WTC11 (cell line): ENCODE measurements around the gene TTC1. TPM values are rescaled to one million over a fixed set of nuclear protein-coding genes. Genes with fewer than 3 reads are reported as not detected.

ENCODE experiments used
- ATAC-seq: fragments of 200-7000 bp; cut with Tn5 transposase; 2 replicates; pipeline ENCODE4 v1.10.0; 2021; ENCODE audit warnings: mild to moderate bottlenecking, moderate library complexity
- CTCF ChIA-PET: fragments of 300-600 bp; sonication (Branson Sonifier 250); formaldehyde crosslinking; loops from one replicate; lab custom pipeline; 2021; ENCODE audit warnings: antibody characterized with exemption; lab: Charles Lee
- POLR2A ChIA-PET: fragments of 350-600 bp; sonication (Branson Sonifier 250); formaldehyde crosslinking; loops from one replicate; lab custom pipeline; 2021; ENCODE audit warnings: antibody characterized with exemption; lab: Charles Lee
- DNase-seq: peaks from one replicate; pipeline ENCODE4 v3.0.0; 2021; ENCODE audit warnings: low spot score
- H3K27ac Mint-ChIP-seq: 2 replicates; pipeline ENCODE4 v1.8.0; 2021; ENCODE audit warnings: mixed read lengths
- H3K27me3 Mint-ChIP-seq: 2 replicates; pipeline ENCODE4 v1.8.0; 2021; ENCODE audit warnings: low read depth, mild to moderate bottlenecking, moderate library complexity, mixed read lengths
- H3K36me3 Mint-ChIP-seq: 2 replicates; pipeline ENCODE4 v1.8.0; 2021; ENCODE audit warnings: mixed read lengths
- H3K4me1 Mint-ChIP-seq: 2 replicates; pipeline ENCODE4 v1.8.0; 2022; ENCODE audit warnings: mixed read lengths
- H3K4me3 Mint-ChIP-seq: 2 replicates; pipeline ENCODE4 v1.8.0; 2021; ENCODE audit warnings: mild to moderate bottlenecking, moderate library complexity, mixed read lengths
- H3K9me3 Mint-ChIP-seq: 2 replicates; pipeline ENCODE4 v1.8.0; 2021; ENCODE audit warnings: mixed read lengths
- CREB1 ChIP-seq: sonication (generic); formaldehyde crosslinking; IDR thresholded peaks from 2 replicates; pipeline ENCODE4 v1.8.0; 2023; ENCODE audit warnings: mild to moderate bottlenecking, missing genetic modification reagents
- ELF4 ChIP-seq: sonication (generic); formaldehyde crosslinking; IDR thresholded peaks from 2 replicates; pipeline ENCODE4 v1.8.1; 2022; ENCODE audit warnings: low read depth, mild to moderate bottlenecking, moderate library complexity, missing genetic modification reagents
- FOXJ3 ChIP-seq: sonication (generic); formaldehyde crosslinking; IDR thresholded peaks from 2 replicates; pipeline ENCODE4 v1.9.0; 2021; ENCODE audit warnings: missing genetic modification reagents, mild to moderate bottlenecking, borderline replicate concordance
- FOXP1 ChIP-seq: sonication (generic); formaldehyde crosslinking; IDR thresholded peaks from 2 replicates; pipeline ENCODE4 v1.8.0; 2022; ENCODE audit warnings: missing genetic modification reagents, mild to moderate bottlenecking, moderate library complexity, borderline replicate concordance
- GTF2I ChIP-seq: fragments of 250-450 bp; sonication (Bioruptor Pico); conservative IDR thresholded peaks from 2 replicates; pipeline ENCODE4 v1.4.0; 2021; ENCODE audit warnings: mild to moderate bottlenecking
- MXD4 ChIP-seq: fragments of 250-450 bp; sonication (Bioruptor Pico); IDR thresholded peaks from 2 replicates; pipeline ENCODE4 v1.8.0; 2021; ENCODE audit warnings: mild to moderate bottlenecking, moderate library complexity, borderline replicate concordance
- MYBL2 ChIP-seq: sonication (generic); formaldehyde crosslinking; IDR thresholded peaks from 2 replicates; pipeline ENCODE4 v1.8.1; 2023; ENCODE audit warnings: mild to moderate bottlenecking, moderate library complexity, missing genetic modification reagents
- NR2C2 ChIP-seq: sonication (generic); formaldehyde crosslinking; IDR thresholded peaks from 2 replicates; pipeline ENCODE4 v1.8.0; 2022; ENCODE audit warnings: mild to moderate bottlenecking, missing genetic modification reagents
- OVOL2 ChIP-seq: fragments of 250-450 bp; sonication (Bioruptor Pico); IDR thresholded peaks from 2 replicates; pipeline ENCODE4 v1.9.0; 2021; ENCODE audit warnings: mild to moderate bottlenecking, borderline replicate concordance
- PRRX2 ChIP-seq: fragments of 250-450 bp; sonication (Bioruptor Pico); IDR thresholded peaks from 2 replicates; pipeline ENCODE4 v1.8.0; 2021; ENCODE audit warnings: mild to moderate bottlenecking
- RORB ChIP-seq: fragments of 250-450 bp; sonication (Bioruptor Pico); IDR thresholded peaks from 2 replicates; pipeline ENCODE4 v1.9.0; 2021; ENCODE audit warnings: mild to moderate bottlenecking
- SMAD4 ChIP-seq: sonication (generic); formaldehyde crosslinking; IDR thresholded peaks from 2 replicates; pipeline ENCODE4 v1.8.0; 2022; ENCODE audit warnings: mild to moderate bottlenecking, missing genetic modification reagents
- SP1 ChIP-seq: sonication (generic); formaldehyde crosslinking; conservative IDR thresholded peaks from 2 replicates; pipeline ENCODE4 v1.8.1; 2022; ENCODE audit warnings: missing genetic modification reagents
- TEAD4 ChIP-seq: sonication (generic); formaldehyde crosslinking; IDR thresholded peaks from 2 replicates; pipeline ENCODE4 v1.8.0; 2022; ENCODE audit warnings: mild to moderate bottlenecking, missing genetic modification reagents
- TP53 ChIP-seq: sonication (generic); formaldehyde crosslinking; IDR thresholded peaks from 2 replicates; pipeline ENCODE4 v1.8.1; 2023; ENCODE audit warnings: mild to moderate bottlenecking, missing genetic modification reagents
- ZBTB21 ChIP-seq: sonication (generic); formaldehyde crosslinking; IDR thresholded peaks from 2 replicates; pipeline ENCODE4 v1.8.1; 2023; ENCODE audit warnings: mild to moderate bottlenecking, missing genetic modification reagents, borderline replicate concordance
- ZNF138 ChIP-seq: sonication (generic); formaldehyde crosslinking; conservative IDR thresholded peaks from 2 replicates; pipeline ENCODE4 v1.8.1; 2022; ENCODE audit warnings: mild to moderate bottlenecking, moderate library complexity, missing genetic modification reagents
- ZNF232 ChIP-seq: sonication (generic); formaldehyde crosslinking; IDR thresholded peaks from 2 replicates; pipeline ENCODE4 v1.8.0; 2022; ENCODE audit warnings: mild to moderate bottlenecking, missing genetic modification reagents
- ZNF317 ChIP-seq: sonication (generic); formaldehyde crosslinking; IDR thresholded peaks from 2 replicates; pipeline ENCODE4 v1.8.1; 2023; ENCODE audit warnings: low read depth, mild to moderate bottlenecking, moderate library complexity, missing genetic modification reagents, borderline replicate concordance
- ZNF396 ChIP-seq: fragments of 250-450 bp; sonication (Bioruptor Pico); IDR thresholded peaks from 2 replicates; pipeline ENCODE4 v1.8.0; 2021; ENCODE audit warnings: mild to moderate bottlenecking, moderate library complexity, borderline replicate concordance
- ZNF423 ChIP-seq: fragments of 250-450 bp; sonication (Bioruptor Pico); IDR thresholded peaks from 2 replicates; pipeline ENCODE4 v2.1.2; 2022; ENCODE audit warnings: mild to moderate bottlenecking, moderate library complexity
- total RNA-seq: library from RNA; stranded (reverse); gene quantifications from 3 replicates; pipeline ENCODE4 v1.2.3, GENCODE V29; 2021
- TF ChIP-seq, protein P1 (sequence below): fragments of 200-600 bp; IDR thresholded peaks from 2 replicates; pipeline ENCODE4 v1.8.0; 2022; ENCODE audit warnings: antibody characterized with exemption
- TF ChIP-seq, protein P2 (sequence below): sonication (generic); formaldehyde crosslinking; IDR thresholded peaks from 2 replicates; pipeline ENCODE4 v1.8.0; 2022; ENCODE audit warnings: mild to moderate bottlenecking, missing genetic modification reagents
- TF ChIP-seq, protein P3 (sequence below): fragments of 250-450 bp; sonication (Bioruptor Pico); IDR thresholded peaks from 2 replicates; pipeline ENCODE4 v2.1.2; 2022; ENCODE audit warnings: mild to moderate bottlenecking, moderate library complexity
- TF ChIP-seq, protein P4 (sequence below): sonication (generic); formaldehyde crosslinking; IDR thresholded peaks from 2 replicates; pipeline ENCODE4 v1.8.1; 2023; ENCODE audit warnings: mild to moderate bottlenecking, moderate library complexity, missing genetic modification reagents
- TF ChIP-seq, protein P5 (sequence below): sonication (generic); formaldehyde crosslinking; conservative IDR thresholded peaks from 2 replicates; pipeline ENCODE4 v1.8.1; 2022; ENCODE audit warnings: mild to moderate bottlenecking, missing genetic modification reagents
- TF ChIP-seq, protein P6 (sequence below): sonication (generic); formaldehyde crosslinking; IDR thresholded peaks from 2 replicates; pipeline ENCODE4 v1.8.1; 2023; ENCODE audit warnings: mild to moderate bottlenecking, missing genetic modification reagents
- TF ChIP-seq, protein P7 (sequence below): sonication (generic); formaldehyde crosslinking; IDR thresholded peaks from 2 replicates; pipeline ENCODE4 v1.8.1; 2022; ENCODE audit warnings: missing genetic modification reagents, borderline replicate concordance

The TTC1 gene
- total RNA-seq, 1 experiment from 2014 or later: 47.4 TPM

DNA sequence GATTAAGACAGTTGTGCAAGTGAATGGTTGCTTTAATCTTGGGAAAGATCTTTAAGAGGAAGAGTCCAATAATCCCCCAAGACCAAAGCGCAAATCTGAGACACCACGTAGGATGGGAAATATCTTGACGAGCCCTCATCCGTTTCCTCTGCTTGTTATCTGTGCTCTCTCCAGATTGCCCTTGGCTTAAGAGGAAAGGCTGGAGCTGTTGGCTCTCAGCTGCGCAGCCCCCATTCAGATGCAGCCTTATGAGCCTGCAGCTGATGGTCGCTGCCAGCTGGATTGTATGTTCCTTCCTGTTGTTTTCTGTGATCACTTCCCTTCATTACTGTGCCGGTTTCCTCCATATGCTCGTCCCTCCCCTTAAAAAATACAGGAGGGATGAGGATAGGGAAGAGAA is 62.6 kb downstream of the TTC1 start:
- H3K27me3 Mint-ChIP-seq: no peaks in the 10 kb centered on the region
- no peak for TF ChIP-seq NR2C2 (CRISPR knock-in tag)
- TF ChIP-seq, protein P1, sequence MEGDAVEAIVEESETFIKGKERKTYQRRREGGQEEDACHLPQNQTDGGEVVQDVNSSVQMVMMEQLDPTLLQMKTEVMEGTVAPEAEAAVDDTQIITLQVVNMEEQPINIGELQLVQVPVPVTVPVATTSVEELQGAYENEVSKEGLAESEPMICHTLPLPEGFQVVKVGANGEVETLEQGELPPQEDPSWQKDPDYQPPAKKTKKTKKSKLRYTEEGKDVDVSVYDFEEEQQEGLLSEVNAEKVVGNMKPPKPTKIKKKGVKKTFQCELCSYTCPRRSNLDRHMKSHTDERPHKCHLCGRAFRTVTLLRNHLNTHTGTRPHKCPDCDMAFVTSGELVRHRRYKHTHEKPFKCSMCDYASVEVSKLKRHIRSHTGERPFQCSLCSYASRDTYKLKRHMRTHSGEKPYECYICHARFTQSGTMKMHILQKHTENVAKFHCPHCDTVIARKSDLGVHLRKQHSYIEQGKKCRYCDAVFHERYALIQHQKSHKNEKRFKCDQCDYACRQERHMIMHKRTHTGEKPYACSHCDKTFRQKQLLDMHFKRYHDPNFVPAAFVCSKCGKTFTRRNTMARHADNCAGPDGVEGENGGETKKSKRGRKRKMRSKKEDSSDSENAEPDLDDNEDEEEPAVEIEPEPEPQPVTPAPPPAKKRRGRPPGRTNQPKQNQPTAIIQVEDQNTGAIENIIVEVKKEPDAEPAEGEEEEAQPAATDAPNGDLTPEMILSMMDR: no peak
- TF ChIP-seq, protein P2, sequence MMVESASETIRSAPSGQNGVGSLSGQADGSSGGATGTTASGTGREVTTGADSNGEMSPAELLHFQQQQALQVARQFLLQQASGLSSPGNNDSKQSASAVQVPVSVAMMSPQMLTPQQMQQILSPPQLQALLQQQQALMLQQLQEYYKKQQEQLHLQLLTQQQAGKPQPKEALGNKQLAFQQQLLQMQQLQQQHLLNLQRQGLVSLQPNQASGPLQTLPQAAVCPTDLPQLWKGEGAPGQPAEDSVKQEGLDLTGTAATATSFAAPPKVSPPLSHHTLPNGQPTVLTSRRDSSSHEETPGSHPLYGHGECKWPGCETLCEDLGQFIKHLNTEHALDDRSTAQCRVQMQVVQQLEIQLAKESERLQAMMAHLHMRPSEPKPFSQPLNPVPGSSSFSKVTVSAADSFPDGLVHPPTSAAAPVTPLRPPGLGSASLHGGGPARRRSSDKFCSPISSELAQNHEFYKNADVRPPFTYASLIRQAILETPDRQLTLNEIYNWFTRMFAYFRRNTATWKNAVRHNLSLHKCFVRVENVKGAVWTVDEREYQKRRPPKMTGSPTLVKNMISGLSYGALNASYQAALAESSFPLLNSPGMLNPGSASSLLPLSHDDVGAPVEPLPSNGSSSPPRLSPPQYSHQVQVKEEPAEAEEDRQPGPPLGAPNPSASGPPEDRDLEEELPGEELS (CRISPR knock-in tag): no peak
- TF ChIP-seq, protein P3, sequence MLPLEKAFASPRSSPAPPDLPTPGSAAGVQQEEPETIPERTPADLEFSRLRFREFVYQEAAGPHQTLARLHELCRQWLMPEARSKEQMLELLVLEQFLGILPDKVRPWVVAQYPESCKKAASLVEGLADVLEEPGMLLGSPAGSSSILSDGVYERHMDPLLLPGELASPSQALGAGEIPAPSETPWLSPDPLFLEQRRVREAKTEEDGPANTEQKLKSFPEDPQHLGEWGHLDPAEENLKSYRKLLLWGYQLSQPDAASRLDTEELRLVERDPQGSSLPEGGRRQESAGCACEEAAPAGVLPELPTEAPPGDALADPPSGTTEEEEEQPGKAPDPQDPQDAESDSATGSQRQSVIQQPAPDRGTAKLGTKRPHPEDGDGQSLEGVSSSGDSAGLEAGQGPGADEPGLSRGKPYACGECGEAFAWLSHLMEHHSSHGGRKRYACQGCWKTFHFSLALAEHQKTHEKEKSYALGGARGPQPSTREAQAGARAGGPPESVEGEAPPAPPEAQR (CRISPR knock-in tag): no peak
- TF ChIP-seq, protein P4, sequence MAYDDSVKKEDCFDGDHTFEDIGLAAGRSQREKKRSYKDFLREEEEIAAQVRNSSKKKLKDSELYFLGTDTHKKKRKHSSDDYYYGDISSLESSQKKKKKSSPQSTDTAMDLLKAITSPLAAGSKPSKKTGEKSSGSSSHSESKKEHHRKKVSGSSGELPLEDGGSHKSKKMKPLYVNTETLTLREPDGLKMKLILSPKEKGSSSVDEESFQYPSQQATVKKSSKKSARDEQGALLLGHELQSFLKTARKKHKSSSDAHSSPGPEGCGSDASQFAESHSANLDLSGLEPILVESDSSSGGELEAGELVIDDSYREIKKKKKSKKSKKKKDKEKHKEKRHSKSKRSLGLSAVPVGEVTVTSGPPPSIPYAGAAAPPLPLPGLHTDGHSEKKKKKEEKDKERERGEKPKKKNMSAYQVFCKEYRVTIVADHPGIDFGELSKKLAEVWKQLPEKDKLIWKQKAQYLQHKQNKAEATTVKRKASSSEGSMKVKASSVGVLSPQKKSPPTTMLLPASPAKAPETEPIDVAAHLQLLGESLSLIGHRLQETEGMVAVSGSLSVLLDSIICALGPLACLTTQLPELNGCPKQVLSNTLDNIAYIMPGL: no peak
- TF ChIP-seq CREB1 (CRISPR knock-in tag): no peak
- TF ChIP-seq GTF2I: no peak
- TF ChIP-seq, protein P5, sequence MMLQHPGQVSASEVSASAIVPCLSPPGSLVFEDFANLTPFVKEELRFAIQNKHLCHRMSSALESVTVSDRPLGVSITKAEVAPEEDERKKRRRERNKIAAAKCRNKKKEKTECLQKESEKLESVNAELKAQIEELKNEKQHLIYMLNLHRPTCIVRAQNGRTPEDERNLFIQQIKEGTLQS (CRISPR knock-in tag): no peak
- TF ChIP-seq ELF4 (CRISPR knock-in tag): no peak
- TF ChIP-seq MYBL2 (CRISPR knock-in tag): no peak
- no peak for TF ChIP-seq PRRX2
- TF ChIP-seq ZNF232: no peak
- TF ChIP-seq ZNF317: no peak
- TF ChIP-seq FOXJ3: no peak
- TF ChIP-seq ZNF423 (CRISPR knock-in tag): no peak
- peaks cover 3% of the 10 kb centered on the region; the same call in 1 of the 2 replicates for H3K36me3 Mint-ChIP-seq
- peak overlapping the region; percentile 85 for H3K27ac Mint-ChIP-seq
- DNase-seq (no peak), ATAC-seq (no peak)
- ChIA-PET POLR2A (interaction anchor here (1.3 kb wide), 1 partner anchor 9 kb away, joined by 3 read pairs; no protein-coding TSS in a partner anchor), CTCF (interaction anchor here (0.9 to 3.0 kb wide), 3 partner anchors 9 to 126 kb away, joined by 3 to 22 read pairs (median 11); no protein-coding TSS in a partner anchor)
- H3K9me3 Mint-ChIP-seq: no peaks in the 10 kb centered on the region
- H3K4me3 Mint-ChIP-seq: no peak overlapping the region
- peaks cover 14% of the 10 kb centered on the region for H3K4me1 Mint-ChIP-seq

DNA sequence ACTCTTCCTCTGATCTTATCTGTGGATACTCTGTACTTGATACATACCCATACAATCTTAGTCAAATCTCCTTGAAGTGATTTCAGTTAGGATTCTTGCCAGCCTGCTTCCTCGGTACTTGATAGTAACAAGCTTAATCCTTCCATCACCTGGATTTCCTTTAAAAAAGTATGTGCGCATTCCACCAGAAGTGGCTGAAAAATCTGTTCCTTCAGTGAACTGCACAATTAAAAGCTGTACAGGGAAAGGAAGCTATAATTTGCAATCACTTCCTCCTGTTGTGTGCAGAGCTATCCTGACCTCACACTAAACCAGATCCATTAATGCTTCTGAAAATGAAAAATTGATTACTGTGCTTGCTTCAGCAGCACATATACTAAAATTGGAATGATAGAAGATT is 63.0 kb downstream of the TTC1 start:
- peaks cover 4% of the 10 kb centered on the region; the same call in 1 of the 2 replicates for H3K36me3 Mint-ChIP-seq
- peaks cover 14% of the 10 kb centered on the region for H3K4me1 Mint-ChIP-seq
- ATAC-seq (no peak), DNase-seq (no peak)
- H3K9me3 Mint-ChIP-seq: no peaks in the 10 kb centered on the region
- no peak overlapping the region for H3K4me3 Mint-ChIP-seq
- no peaks in the 10 kb centered on the region for H3K27me3 Mint-ChIP-seq
- ChIA-PET POLR2A (interaction anchor here (1.3 kb wide), 1 partner anchor 9 kb away, joined by 3 read pairs; no protein-coding TSS in a partner anchor), CTCF (interaction anchor here (0.5 to 3.0 kb wide), 6 partner anchors 9 to 317 kb away, joined by 3 to 22 read pairs (median 4); no protein-coding TSS in a partner anchor)
- peak overlapping the region; percentile 85 for H3K27ac Mint-ChIP-seq
- TF ChIP-seq, protein P6, sequence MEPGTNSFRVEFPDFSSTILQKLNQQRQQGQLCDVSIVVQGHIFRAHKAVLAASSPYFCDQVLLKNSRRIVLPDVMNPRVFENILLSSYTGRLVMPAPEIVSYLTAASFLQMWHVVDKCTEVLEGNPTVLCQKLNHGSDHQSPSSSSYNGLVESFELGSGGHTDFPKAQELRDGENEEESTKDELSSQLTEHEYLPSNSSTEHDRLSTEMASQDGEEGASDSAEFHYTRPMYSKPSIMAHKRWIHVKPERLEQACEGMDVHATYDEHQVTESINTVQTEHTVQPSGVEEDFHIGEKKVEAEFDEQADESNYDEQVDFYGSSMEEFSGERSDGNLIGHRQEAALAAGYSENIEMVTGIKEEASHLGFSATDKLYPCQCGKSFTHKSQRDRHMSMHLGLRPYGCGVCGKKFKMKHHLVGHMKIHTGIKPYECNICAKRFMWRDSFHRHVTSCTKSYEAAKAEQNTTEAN (CRISPR knock-in tag): no peak
- no peak for TF ChIP-seq FOXP1 (CRISPR knock-in tag)
- TF ChIP-seq ZNF138 (CRISPR knock-in tag): no peak
- TF ChIP-seq RORB (CRISPR knock-in tag): no peak
- no peak for TF ChIP-seq ZNF396 (CRISPR knock-in tag)
- TF ChIP-seq, protein P7, sequence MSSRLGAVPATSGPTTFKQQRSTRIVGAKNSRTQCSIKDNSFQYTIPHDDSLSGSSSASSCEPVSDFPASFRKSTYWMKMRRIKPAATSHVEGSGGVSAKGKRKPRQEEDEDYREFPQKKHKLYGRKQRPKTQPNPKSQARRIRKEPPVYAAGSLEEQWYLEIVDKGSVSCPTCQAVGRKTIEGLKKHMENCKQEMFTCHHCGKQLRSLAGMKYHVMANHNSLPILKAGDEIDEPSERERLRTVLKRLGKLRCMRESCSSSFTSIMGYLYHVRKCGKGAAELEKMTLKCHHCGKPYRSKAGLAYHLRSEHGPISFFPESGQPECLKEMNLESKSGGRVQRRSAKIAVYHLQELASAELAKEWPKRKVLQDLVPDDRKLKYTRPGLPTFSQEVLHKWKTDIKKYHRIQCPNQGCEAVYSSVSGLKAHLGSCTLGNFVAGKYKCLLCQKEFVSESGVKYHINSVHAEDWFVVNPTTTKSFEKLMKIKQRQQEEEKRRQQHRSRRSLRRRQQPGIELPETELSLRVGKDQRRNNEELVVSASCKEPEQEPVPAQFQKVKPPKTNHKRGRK (CRISPR knock-in tag): no peak
- TF ChIP-seq NR2C2 (CRISPR knock-in tag): no peak
- no peak for TF ChIP-seq OVOL2 (CRISPR knock-in tag)
- no peak for TF ChIP-seq TEAD4 (CRISPR knock-in tag)
- TF ChIP-seq ZBTB21 (CRISPR knock-in tag): no peak
- no peak for TF ChIP-seq SMAD4
- TF ChIP-seq SP1 (CRISPR knock-in tag): no peak
- TF ChIP-seq MXD4 (CRISPR knock-in tag): no peak
- no peak for TF ChIP-seq TP53 (CRISPR knock-in tag)
